ENCODE data around the gene CCDC170. TPM values are rescaled to one million over a fixed set of nuclear protein-coding genes. Genes with fewer than 3 reads are reported as not detected.

The CCDC170 gene
- total RNA-seq, 1 donor from 2014 or later = 0.14 TPM

DNA sequence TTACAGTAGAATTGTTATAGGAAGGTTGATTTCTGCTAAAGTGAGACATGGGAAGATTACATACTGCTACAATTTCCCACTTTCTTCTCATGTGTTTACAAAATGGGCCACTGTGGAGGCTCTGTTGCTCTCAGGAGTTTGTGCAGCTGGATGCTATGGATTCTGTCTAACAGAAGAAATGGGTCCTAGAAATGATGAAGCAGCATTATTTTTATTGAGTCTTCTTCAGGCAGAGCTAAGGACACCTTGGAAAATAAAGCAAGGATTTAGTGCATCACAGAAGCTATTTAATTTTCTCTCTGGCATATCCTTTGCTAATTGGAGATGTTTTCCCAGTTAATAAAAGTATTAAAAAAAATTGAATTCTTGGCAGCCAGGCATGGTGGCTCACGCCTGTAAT lies 29.2 kb downstream of the CCDC170 start:
- Histone ChIP-seq H3K4me3 (ENCODE audit: insufficient read depth, low read depth, low read length) (no peak overlapping the region), H4K20me1 (ENCODE audit: insufficient read depth, low read length) (no peaks in the 10 kb centered on the region), H3K27ac (ENCODE audit: low read depth, low read length) (no peak overlapping the region), H3K9ac (ENCODE audit: low read length) (no peak overlapping the region), H2AFZ (ENCODE audit: low read depth, low read length) (no peak overlapping the region), H3K4me1 (ENCODE audit: insufficient read depth, low read length) (no peaks in the 10 kb centered on the region), H3K9me3 (ENCODE audit: insufficient read depth, low read depth, low read length) (peaks cover 2% of the 10 kb centered on the region), H3K4me2 (ENCODE audit: low read length) (no peak overlapping the region), H3K27me3 (ENCODE audit: insufficient read depth, low read length) (no peaks in the 10 kb centered on the region), H3K79me2 (ENCODE audit: insufficient read depth, low read length) (no peaks in the 10 kb centered on the region), H3K36me3 (ENCODE audit: insufficient read depth, low read length) (no peaks in the 10 kb centered on the region)
- TF ChIP-seq, protein P1, sequence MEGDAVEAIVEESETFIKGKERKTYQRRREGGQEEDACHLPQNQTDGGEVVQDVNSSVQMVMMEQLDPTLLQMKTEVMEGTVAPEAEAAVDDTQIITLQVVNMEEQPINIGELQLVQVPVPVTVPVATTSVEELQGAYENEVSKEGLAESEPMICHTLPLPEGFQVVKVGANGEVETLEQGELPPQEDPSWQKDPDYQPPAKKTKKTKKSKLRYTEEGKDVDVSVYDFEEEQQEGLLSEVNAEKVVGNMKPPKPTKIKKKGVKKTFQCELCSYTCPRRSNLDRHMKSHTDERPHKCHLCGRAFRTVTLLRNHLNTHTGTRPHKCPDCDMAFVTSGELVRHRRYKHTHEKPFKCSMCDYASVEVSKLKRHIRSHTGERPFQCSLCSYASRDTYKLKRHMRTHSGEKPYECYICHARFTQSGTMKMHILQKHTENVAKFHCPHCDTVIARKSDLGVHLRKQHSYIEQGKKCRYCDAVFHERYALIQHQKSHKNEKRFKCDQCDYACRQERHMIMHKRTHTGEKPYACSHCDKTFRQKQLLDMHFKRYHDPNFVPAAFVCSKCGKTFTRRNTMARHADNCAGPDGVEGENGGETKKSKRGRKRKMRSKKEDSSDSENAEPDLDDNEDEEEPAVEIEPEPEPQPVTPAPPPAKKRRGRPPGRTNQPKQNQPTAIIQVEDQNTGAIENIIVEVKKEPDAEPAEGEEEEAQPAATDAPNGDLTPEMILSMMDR (IDR thresholded peaks at IDR 0.05; ENCODE audit: insufficient read depth, low read depth, low read length) = no peak
- no peak for TF ChIP-seq EZH2 (IDR thresholded peaks at IDR 0.05; ENCODE audit: insufficient read depth, low read length)
- H3K9me3 Mint-ChIP-seq (ENCODE audit: unreplicated experiment) = peaks cover 32% of the 10 kb centered on the region
- FAIRE-seq (no peak), DNase-seq (ENCODE audit: low read depth) (no peak)
- H3K36me3 Mint-ChIP-seq (ENCODE audit: low read depth, unreplicated experiment) = no peaks in the 10 kb centered on the region
- no peak overlapping the region for H3K4me3 Mint-ChIP-seq (ENCODE audit: unreplicated experiment)
- no peaks in the 10 kb centered on the region for H3K4me1 Mint-ChIP-seq (ENCODE audit: low read depth, unreplicated experiment)
- no peak overlapping the region for H3K27ac Mint-ChIP-seq (ENCODE audit: unreplicated experiment)
- H3K27me3 Mint-ChIP-seq (ENCODE audit: low read depth, unreplicated experiment) = no peaks in the 10 kb centered on the region

DNA sequence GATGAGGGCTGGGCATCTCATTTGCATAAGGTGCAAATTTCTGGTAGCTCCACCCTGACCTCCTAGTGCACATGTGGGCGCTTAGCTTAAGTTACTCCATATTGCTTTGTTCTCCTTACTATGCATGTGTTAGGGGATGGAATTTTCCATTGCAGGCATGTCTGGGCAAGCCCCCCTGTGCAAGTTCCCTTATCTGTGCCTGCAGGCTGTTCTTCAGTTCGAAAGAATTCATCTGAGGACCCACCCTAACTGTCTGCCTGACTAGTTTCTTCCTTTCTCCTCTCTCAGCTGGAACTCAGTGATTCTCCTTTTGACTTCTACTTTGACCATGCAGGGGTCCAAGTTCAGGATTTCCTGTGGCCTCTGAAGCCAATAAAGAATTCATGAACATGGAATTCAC lies 30.2 kb downstream of the CCDC170 start:
- H3K9me3 Mint-ChIP-seq (ENCODE audit: unreplicated experiment) = peaks cover 25% of the 10 kb centered on the region
- Histone ChIP-seq H3K79me2 (ENCODE audit: insufficient read depth, low read length) (no peaks in the 10 kb centered on the region), H2AFZ (ENCODE audit: low read depth, low read length) (no peak overlapping the region), H3K9me3 (ENCODE audit: insufficient read depth, low read depth, low read length) (no peaks in the 10 kb centered on the region), H3K36me3 (ENCODE audit: insufficient read depth, low read length) (no peaks in the 10 kb centered on the region), H3K4me2 (ENCODE audit: low read length) (no peak overlapping the region), H4K20me1 (ENCODE audit: insufficient read depth, low read length) (no peaks in the 10 kb centered on the region), H3K27ac (ENCODE audit: low read depth, low read length) (no peak overlapping the region), H3K27me3 (ENCODE audit: insufficient read depth, low read length) (no peaks in the 10 kb centered on the region), H3K4me3 (ENCODE audit: insufficient read depth, low read depth, low read length) (no peak overlapping the region), H3K9ac (ENCODE audit: low read length) (no peak overlapping the region), H3K4me1 (ENCODE audit: insufficient read depth, low read length) (no peaks in the 10 kb centered on the region)
- FAIRE-seq (no peak), DNase-seq (ENCODE audit: low read depth) (no peak)
- H3K4me3 Mint-ChIP-seq (ENCODE audit: unreplicated experiment) = no peak overlapping the region
- TF ChIP-seq, protein P1 (IDR thresholded peaks at IDR 0.05; ENCODE audit: insufficient read depth, low read depth, low read length) = no peak
- no peak for TF ChIP-seq EZH2 (IDR thresholded peaks at IDR 0.05; ENCODE audit: insufficient read depth, low read length)
- H3K36me3 Mint-ChIP-seq (ENCODE audit: low read depth, unreplicated experiment) = no peaks in the 10 kb centered on the region
- H3K27ac Mint-ChIP-seq (ENCODE audit: unreplicated experiment) = peak overlapping the region; percentile 44
- H3K27me3 Mint-ChIP-seq (ENCODE audit: low read depth, unreplicated experiment) = no peaks in the 10 kb centered on the region
- no peaks in the 10 kb centered on the region for H3K4me1 Mint-ChIP-seq (ENCODE audit: low read depth, unreplicated experiment)

DNA sequence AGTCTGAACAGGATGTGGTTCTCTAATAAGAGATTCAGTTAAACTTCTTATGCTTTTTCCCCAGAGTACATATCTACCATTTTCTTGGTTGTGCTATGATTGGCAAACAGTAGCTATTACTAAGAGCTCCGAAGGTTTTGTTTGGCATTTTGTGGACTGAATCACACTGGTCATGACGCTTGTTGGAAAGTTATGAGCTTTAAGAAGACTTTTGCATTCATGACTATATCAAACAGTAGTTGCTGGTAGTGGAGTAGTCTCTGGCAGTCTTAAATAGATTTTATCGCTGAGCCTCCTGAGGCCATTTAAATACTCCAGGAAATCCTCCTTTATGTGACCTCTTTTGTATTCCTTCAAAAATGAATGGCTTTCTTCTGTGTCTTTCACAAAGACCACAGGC lies 40.8 kb downstream of the CCDC170 start:
- no peak overlapping the region for H3K9ac ChIP-seq (ENCODE audit: low read length)
- H3K27me3 ChIP-seq (ENCODE audit: insufficient read depth, low read length) = no peaks in the 10 kb centered on the region
- no peaks in the 10 kb centered on the region for H4K20me1 ChIP-seq (ENCODE audit: insufficient read depth, low read length)
- H3K79me2 ChIP-seq (ENCODE audit: insufficient read depth, low read length) = no peaks in the 10 kb centered on the region
- H3K9me3 ChIP-seq (ENCODE audit: insufficient read depth, low read depth, low read length) = no peaks in the 10 kb centered on the region
- H3K4me1 Mint-ChIP-seq (ENCODE audit: low read depth, unreplicated experiment) = no peaks in the 10 kb centered on the region
- no peak overlapping the region for H2AFZ ChIP-seq (ENCODE audit: low read depth, low read length)
- H3K4me1 ChIP-seq (ENCODE audit: insufficient read depth, low read length) = peaks cover 4% of the 10 kb centered on the region
- H3K36me3 Mint-ChIP-seq (ENCODE audit: low read depth, unreplicated experiment) = no peaks in the 10 kb centered on the region
- FAIRE-seq (no peak), DNase-seq (ENCODE audit: low read depth) (peak; percentile 92)
- peak overlapping the region; percentile 41 for H3K4me2 ChIP-seq (ENCODE audit: low read length)
- no peaks in the 10 kb centered on the region for H3K27me3 Mint-ChIP-seq (ENCODE audit: low read depth, unreplicated experiment)
- no peaks in the 10 kb centered on the region for H3K36me3 ChIP-seq (ENCODE audit: insufficient read depth, low read length)
- no peak overlapping the region for H3K27ac Mint-ChIP-seq (ENCODE audit: unreplicated experiment)
- H3K27ac ChIP-seq (ENCODE audit: low read depth, low read length) = peak overlapping the region; percentile 46
- no peak overlapping the region for H3K4me3 ChIP-seq (ENCODE audit: insufficient read depth, low read depth, low read length)
- H3K9me3 Mint-ChIP-seq (ENCODE audit: unreplicated experiment) = peaks cover 8% of the 10 kb centered on the region
- H3K4me3 Mint-ChIP-seq (ENCODE audit: unreplicated experiment) = no peak overlapping the region
- no peak for TF ChIP-seq EZH2 (IDR thresholded peaks at IDR 0.05; ENCODE audit: insufficient read depth, low read length)
- TF ChIP-seq, protein P1 (IDR thresholded peaks at IDR 0.05; ENCODE audit: insufficient read depth, low read depth, low read length) = no peak
